ENCODE results near the gene PEX11B.

PEX11B gene

DNA sequence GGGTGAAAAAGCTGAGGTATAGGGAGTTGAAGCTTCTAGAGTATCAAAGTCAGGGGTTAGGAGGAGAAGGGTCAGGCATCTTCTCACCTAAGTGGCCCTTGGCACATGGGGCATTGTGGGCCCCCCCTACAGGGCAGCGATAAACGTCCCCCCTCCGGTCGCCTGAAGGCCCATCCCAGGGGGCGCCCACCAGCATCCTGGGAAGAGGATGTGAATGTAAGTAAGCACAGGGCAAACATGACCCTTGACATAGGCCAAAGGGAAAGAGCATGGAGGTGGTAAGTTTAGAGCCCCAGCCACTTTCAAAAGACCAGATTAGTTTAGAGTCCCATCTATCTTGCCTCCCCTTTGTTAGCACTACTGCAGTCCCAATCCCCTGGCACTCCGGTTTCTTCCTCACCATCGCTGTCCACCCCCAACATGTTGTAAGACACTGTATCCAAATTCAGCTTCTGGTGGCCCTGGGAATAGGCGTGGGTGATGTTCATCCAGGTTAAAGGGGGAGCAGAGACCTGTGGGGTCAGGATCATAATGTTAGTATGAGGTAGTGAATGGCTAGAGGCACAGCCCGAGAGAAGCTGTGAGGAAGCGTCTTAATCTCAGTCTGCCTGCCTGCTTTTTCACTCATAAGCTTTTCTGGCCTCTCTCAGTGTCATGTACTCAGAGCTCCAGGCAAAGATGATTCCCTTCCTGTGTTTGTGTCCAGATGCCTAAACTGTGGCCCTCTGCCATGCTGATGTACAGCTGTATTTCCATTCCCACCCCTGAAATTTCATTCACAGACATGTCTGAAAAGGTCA is 11.4 kb downstream of the PEX11B start:
- DNase-seq (ENCODE audit: low spot score): no peak

DNA sequence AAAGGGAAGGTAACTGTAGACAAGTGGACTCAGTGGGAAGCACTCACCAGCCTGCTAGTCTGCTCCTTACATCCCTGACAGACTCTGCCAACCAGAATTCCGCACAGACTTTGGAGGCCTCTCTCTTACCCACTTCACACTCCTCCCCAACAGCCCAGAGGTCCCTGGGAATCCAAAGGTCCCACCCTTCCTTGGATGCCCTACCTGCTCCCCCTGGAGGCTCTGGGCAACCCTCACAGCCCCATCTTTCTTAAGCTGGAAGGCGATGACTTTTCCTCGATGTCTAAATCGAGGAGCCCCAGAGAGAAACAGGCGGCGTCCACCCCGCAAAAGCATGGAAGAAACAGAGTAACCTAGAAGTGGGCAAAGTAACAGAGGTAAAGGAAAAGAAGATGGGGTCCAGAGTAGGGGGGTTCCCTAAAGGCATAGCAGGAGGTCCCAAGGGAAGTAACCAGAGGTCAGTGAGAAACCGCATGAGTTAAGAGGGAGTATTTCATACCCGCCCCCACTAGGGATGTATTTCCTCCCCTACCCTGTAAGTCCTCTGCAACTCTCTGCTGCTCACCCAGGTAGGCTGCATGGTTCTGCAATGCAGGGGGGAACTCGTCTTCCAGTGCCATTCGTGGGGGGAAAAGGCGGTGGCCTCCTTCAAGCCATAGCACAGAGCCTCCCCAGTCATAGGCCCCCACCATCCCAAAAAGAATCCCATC is 17.1 kb downstream of the PEX11B start:
- DNase-seq (ENCODE audit: low spot score): no peak

DNA sequence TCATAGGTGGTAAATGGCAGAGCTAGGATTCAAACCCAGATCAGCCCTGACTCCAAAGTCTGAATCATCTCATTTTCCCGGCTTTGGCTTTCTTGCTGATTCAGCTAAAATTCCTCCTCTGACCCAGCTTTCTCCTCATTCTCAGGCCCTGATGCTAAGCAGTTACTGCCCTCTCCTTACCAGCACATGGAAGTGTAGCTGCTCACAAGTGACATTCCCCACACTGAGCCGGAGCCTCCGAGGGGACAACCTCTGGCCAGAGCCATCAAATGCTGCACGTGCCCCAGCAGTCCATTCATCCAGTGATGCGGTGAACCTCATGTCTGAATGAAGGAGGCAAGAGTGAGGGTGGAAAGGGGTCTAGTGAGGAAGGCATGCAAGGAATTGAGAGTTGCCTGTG is 19.8 kb downstream of the PEX11B start:
- no peak for DNase-seq (ENCODE audit: low spot score)

DNA sequence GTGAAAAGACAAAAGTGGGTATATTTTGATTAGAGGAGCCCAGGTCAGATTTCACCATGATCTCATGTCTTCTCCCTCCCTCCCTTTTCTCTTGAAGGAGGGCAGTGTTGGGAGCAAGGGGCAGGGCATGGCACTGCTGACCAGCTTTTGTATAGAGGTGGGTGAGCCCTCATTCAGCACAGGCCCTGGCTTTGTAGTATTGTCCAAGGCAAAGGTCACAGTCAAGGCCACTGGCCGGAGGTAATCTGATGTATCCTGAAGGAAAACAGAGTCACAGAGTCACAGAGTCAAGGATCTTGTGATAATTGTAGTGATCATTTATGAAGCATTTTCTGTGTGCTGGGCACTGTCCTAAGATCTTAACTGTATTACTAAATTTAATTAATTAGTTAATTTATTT is 20.5 kb downstream of the PEX11B start:
- no peak for DNase-seq (ENCODE audit: low spot score)

DNA sequence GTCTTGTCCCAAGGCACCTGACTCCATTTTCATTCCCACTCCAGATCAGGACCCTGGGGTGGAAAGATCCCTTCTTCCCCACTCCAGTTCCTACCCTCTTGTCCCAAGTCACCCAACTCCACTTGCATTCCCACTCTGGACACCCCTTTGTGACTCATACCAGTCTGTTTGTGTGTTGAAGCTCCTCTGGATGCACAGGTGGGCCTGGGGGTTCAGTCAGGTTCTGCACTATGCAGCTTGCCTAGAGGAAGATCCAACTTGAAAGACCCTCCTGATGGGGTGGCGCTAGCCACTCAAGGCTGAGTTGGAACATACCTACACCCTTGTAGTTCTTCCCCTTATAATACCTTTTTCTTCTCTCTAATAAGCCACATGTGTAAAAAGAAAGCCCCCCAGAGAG is 23.0 kb downstream of the PEX11B start:
- DNase-seq (ENCODE audit: low spot score): no peak

DNA sequence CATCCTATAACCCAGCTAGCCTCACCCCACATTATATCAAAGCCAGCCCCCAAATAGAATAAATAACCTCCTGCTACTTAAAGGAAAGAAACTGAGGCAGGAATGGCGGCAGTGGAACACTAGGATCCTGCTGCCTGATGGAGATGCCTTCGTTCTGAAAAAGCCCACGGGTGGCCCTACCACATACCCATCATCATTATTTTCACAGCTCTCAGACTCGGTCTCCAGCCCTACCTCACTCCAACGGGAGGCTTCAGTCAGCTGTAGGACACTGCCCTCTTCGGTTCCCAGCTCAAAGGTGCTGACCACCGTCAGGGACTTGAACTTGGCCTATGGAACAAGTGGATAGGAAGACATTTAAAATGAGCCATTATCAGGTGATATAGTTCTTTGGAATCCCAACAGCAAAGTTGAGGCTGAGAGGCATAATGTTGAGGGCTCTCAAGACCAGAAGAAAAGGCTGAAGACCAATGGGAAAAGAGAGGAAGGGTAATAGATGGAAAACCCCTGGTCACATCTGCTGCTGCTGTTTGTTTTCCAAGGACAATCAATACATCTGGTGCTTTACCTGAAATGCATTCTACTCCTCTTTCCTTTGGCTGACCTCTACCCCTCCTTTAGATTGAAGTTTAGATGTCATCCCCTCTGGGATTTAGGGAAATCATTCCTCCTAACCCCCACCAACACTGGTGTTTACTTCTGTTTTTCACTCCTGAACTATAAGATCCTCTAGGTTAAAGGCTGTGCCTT is 25.0 kb downstream of the PEX11B start:
- no peak for DNase-seq (ENCODE audit: low spot score)

DNA sequence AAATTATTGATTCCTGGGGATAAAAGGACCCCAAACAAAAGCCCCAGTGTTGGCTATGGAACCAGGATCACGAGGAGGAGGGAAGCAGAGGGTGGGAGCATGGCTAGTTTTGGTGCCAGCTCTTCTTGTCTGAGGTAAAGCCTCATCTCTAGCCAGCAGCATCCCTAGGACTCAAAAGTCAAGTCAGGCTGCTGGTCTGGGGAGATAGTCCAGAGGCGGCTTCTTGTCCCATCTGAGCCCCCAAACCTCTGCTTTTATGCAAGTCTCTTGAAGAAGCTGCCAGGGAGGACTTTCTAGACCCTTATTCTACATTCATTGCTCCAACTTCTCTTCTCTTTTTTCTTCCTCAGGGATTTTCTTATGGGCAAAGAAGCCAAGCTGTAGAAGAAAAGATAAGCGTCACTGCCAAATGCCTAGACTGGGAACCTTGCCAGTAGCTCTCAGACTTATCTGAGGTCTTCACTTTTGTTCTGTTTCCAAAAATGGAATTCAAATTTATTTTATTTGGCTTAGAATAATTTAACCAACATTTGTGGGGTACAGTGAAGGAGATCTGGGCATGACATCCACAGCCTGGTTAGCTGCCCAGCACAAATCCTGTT is 25.9 kb downstream of the PEX11B start:
- no peak for DNase-seq (ENCODE audit: low spot score)

DNA sequence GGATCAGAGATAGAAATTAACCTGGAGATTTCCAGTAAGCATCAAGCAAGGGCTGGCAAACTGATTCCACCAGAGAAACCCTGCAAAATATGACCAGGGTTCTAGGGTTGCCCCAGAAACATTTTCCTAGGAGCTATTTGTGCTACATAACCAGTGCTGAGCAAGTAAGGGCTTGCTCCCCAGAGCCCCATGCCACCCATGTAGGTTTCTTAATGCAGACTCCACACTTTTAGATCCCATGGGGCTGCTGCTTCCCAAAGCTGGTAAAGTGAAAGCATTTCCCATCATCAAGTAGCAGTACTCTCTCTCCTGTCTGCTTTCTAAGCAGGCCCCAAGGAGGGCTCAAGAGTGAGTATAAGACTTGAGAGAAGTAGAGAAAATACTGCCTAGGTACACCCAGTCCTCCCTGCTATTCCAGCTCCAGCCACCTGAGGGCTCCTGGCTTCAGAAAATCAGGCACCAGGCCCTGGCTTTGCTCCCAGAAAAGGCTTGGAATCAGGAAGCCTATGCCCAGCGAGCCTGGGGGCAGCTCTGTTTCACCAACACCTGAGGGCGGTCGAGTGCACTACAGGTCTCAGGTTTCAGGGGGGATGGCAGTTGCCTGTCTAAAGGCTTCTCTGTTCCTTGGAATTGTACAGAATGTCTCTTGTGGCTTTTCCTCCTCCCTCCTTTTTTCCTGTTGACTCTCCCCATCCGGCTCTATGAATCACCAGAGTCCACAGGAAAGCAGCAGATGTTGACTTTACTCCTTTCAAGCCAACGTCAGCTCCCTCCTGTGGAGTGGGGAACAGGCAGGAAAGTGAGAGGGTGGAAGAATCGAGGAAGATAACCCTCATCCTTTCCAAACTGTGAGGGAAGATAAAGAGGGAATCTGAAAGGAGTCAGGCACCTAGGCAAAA is 26.7 kb downstream of the PEX11B start:
- DNase-seq (ENCODE audit: low spot score): peak; percentile 74

DNA sequence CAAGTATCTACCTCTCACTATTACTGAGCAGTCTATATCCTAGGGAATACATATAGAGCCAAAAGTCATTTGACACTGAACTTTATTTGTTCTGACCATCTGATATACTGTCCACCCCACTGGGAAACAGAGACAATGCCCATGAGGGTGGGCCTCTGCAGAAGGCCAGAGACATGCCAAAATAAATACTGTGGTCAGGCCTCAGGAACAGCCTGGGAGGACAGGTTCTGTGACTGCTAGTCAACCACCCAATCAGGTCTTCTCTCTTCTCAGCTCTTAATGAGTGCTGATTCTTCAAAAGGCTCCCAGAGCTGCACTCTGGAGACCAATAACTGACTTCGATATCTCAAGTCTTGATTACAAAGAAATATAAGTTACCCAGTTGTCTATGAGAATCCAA is 27.4 kb downstream of the PEX11B start:
- no peak for DNase-seq (ENCODE audit: low spot score)

DNA sequence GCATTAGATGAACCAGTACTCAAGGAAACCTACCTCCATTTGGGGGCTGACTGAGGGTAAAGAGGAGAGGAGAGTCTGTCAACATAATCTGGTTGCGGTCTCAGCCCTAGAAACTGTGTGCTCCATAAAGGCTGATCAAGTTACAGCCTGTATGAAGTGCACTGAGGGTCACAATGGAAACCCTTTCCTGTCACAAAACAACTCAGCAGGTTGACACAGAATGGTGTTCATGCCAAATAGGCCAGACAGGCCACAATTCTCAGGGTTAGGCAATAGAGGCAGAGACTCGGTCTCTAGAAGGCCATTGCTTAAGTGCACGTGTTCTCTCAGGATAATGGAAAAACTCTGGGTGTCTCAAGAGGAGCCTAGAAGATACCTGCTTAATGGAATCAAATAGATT is 28.8 kb downstream of the PEX11B start:
- no peak for DNase-seq (ENCODE audit: low spot score)

DNA sequence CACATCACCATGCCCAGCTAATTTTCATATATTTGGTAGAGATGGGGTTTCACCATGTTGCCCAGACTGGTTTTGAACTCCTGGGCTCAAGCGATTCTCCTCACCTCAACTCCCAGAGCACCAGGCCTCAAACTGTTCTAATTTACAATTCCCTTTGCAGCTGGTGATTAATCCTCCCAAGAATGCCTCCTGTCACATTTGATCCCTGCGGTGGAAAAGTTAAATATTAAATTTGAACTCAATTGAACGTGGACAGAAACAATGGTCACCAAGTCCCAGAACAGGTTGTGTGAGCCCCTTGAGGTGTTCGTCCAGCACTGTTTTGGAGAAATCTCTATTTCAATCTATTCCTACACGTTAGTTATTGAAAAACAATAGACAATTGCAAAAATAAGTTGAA is 30.9 kb downstream of the PEX11B start:
- DNase-seq (ENCODE audit: low spot score): no peak

DNA sequence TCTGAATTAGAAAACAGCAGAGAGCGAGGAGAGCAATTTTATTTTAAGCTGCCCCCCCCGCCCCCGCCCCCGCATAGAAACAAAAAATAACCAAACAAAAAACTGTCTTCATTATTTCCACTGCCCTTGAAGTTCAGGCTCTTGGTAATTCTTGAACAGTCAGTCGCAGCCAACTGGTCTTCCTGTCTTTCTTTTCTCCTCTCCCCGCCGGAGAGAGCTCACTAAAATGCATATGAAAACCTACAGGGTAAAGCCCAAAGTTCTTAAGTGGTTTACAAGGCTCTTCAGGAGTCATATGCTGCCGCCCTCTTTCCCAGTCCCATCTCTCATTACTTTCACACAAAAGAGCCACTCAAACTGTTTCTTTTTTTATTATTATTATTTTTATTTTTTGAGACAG is 31.7 kb downstream of the PEX11B start:
- no peak for DNase-seq (ENCODE audit: low spot score)

DNA sequence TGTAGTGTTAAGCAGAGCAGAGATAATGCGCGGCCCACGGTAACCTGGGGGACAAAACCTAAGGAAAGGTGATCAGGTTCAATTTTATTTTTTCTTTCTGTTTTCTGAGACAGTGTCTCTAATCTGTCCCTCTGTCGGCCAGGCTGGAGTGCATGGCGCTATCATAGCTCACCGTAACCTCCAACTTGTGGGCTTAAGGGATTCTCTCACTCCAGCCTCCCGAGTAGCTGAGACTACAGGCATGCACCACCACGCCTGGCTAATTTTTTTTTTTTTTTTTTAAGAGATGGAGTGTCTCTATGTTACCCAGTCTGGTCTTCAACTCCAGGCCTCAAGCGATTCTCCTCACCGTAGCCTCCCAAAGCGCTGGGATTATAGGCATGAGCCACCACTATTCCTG is 32.1 kb downstream of the PEX11B start:
- no peak for DNase-seq (ENCODE audit: low spot score)

DNA sequence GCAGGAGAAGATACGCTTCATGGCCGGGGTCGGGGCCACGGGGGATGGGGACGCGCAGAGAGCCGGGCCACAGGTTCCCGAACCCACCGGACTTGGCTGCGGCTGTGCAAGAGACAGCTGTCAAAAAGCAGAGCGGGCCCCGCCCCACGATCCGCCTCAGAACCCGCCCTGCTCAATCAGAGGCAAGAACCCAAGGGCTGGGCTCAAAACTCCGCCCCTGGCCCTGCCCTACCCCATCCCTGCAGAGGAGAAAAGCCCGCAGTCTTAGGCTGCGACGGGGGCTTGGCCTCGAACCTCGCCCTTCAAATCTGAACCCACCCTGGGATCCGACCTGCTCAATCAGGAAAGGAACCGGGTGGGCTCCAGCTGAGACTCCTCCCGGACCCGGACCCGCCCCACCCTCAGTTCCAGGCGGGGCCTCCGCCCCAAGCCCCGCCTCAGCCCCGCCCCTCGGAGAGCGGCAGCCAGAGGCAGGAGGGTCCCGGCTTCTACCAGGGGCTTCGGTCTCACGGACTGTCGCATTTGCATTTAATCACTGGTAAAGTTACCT is 32.7 kb downstream of the PEX11B start, which contains the start of gene ANKRD35:
Gene ANKRD35 (minus strand): TSS at position 129 of the 550 bp plus-strand sequence. CDS start 108 bp downstream, at position 21.
- DNase-seq (ENCODE audit: low spot score): peak; percentile 96

DNA sequence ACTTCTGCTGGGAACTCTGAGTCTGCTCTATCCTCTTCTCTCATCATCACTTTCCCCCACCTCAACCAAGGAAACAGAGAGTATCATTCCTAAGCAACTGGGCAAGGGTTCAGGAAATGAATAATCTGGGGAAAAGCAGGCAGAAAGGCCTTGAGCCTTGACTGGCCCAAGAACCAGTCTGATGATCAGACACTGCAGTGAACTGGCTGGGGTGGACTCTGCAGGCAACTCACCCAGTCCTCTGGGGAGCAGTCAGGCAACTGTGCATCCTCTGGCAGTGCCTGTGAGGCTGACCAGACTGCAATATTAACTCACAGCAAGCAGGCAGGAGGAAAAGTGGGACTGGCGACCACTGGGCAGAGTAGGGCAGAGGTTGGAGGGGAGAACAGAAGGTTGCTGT is 33.8 kb downstream of the PEX11B start:
- no peak for DNase-seq (ENCODE audit: low spot score)

DNA sequence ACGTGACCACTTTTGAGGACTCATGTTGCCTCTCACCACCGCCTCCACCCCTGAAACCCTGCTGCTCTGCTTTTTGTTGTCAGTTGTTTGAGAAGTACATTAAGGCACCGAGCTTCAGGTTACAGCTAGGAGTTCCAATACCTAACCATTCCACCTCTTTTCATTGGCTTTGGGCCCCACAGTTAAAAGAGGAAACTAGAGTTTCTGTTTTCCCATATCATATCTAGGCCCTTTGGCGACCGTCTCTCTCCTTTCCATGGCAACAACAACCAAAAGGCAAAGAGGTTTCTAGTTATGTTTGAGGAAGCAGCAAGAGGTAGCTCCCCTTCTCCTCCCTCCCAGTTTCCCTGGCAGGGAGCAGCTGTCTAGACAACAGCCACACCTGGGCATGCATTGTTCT is 38.7 kb downstream of the PEX11B start:
- no peak for DNase-seq (ENCODE audit: low spot score)

DNA sequence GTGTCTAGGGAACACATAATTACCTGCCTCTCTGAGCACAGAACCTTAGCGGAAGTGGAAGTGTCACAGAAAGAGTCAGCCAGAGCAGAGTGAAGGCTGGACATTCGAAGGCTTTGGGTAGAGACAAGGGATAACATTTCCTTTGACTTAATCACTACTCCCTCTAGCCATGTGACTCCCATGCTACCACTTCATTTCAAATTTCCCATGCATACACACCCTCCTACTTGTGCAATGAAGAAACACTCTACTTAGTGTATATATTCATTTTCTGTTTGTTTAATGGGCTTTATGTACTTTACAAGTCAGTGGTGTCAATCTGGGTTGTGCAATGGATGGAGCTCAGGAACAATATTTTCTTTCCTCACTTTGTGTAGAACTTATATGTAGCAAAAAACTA is 39.8 kb downstream of the PEX11B start:
- DNase-seq (ENCODE audit: low spot score): no peak

DNA sequence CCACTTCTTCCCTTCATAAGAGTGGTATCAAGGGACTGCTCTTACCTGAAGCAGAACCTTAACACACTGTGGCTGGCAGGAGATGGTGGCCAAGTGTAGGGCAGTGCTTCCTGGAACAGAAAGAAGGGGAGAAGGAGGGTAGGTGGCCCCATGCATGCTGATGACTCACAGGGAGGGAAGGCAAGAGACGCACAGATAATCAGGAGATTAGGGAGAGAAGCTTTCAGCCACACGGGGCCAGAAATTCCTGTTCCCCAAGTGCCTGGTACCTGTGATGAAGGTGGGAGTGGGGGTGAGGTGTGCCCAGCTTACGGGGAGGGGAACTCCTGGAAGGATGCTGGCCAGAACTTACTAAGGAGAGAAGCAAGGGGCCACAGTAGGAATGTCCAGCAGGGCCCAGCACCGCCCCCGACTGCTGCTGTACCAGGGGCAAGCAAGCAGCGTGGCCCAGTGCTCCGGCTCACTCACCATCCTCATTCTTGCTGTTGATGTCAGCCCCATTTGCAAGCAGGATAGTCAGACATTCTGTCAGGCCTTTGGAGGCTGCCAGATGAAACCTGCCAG is 40.5 kb downstream of the PEX11B start:
- DNase-seq (ENCODE audit: low spot score): no peak

DNA sequence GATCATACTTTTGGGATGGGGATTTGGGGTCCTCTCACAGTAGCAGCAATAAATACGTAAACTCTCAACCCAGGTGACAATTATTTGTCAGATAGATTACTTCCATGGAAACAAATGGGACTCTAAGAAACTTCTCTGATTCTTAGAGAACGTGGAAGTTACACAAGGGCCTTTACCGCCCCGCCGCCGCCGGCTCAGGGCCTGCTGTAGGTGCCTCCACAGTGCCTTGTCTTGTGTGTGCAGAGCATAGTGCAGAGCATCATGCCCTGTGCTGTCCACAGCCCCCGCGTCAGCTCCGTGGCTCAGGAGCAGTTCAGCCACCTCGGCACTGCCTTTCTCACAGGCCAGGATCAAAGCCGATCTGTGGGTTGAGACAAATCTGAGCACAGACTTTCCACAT is 43.9 kb downstream of the PEX11B start:
- no peak for DNase-seq (ENCODE audit: low spot score)

DNA sequence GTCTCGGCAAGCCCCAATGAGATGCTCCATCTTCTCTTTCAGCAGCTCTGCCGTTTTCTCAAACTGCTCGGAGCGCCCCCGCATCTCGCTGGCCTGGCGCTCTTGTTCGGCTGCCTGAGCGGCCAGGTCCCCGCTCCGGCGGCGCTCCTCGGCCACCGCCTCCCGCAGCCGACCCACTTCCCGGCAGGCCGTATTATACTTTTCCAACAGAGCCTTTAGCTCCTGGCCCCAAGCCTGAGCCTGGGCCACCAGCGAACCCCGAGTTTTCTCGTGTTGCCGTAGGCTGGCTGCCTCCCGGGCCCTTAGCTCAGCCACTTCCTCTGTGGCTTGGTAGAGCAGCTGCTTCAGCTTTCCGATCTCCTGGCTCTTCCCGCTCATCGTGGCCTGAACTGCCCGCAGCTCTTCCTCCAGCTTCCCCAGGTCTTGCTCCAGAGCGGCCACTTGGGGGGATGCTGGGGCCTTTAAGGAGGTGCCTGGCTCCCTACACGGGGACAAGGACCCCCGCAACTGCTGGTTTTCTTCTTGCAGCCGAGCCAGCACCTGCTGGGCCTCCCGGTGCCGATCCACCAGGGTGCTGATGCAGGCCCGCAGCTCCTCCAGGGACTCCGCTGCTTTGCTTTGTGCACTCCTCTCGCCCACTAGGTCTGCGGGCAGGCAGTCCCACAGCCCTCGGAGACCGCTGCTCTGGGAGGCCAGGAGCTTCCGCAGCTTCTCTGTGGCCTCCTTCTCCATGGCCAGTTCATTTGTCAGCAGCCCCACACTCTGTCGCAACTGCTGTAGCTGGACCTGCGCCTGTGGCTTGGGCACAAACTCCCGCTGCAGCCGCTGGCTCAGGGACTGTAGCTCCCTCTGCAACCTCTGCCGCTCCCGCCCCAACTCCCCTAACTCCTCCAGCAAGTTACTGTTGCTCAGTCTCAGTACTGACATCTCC is 46.3 kb downstream of the PEX11B start:
- DNase-seq (ENCODE audit: low spot score): no peak

All from NAMALWA (cell line).